NCI-H510A treated with DMSO at 0.1 percent for 48 hours (cell line): Measurements from ENCODE around the gene MUCL3.
"Not testable (repeated sequence)": the region's sequence is repeated elsewhere in the genome, so short reads cannot be mapped to it uniquely, and the experiment has no call there.

Experiments used
- DNase-seq: peaks from one replicate; lab custom pipeline; 2025; lab: John Stamatoyannopoulos, UW

Gene MUCL3, protein sequence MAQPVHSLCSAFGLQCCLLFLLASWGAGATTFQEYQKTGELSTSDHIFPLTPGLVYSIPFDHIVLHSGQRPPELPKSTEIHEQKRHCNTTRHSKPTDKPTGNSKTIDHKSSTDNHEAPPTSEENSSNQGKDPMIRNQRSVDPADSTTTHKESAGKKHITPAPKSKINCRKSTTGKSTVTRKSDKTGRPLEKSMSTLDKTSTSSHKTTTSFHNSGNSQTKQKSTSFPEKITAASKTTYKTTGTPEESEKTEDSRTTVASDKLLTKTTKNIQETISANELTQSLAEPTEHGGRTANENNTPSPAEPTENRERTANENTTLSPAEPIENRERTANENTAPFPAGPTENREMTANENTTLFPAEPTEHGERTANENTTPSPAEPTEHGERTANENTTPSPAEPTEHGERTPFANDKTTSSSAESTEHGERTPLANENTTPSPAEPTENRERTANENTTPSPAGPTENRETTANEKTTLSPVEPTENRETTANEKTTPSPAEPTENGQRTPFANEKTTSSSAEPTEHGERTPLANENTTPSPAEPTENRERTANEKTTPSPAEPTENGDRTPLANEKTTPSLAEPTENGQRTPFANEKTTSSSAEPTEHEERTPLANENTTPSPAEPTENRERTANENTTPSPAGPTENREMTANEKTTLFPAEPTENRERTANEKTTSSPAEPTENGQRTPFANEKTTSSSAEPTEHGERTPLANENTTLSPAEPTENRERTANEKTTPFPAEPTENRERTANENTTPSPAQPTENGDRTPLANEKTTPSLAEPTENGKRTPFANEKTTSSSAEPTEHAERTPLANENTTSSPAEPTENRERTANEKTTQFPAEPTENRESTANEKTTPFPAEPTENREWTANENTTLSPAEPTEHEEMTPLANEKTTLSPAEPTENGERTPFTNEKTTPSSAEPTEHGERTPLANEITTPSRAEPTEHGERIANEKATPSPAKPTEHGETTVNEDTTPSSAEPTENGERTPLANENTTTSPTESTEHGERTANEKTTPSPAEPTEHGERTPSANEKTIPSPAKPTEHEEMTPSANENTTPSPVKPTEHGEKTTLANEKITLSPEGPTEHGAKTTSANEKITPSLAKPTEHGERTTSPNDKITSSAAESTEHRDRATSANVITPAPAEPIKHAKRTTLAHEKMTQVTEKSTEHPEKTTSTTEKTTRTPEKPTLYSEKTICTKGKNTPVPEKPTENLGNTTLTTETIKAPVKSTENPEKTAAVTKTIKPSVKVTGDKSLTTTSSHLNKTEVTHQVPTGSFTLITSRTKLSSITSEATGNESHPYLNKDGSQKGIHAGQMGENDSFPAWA (N-terminal part only)

DNA sequence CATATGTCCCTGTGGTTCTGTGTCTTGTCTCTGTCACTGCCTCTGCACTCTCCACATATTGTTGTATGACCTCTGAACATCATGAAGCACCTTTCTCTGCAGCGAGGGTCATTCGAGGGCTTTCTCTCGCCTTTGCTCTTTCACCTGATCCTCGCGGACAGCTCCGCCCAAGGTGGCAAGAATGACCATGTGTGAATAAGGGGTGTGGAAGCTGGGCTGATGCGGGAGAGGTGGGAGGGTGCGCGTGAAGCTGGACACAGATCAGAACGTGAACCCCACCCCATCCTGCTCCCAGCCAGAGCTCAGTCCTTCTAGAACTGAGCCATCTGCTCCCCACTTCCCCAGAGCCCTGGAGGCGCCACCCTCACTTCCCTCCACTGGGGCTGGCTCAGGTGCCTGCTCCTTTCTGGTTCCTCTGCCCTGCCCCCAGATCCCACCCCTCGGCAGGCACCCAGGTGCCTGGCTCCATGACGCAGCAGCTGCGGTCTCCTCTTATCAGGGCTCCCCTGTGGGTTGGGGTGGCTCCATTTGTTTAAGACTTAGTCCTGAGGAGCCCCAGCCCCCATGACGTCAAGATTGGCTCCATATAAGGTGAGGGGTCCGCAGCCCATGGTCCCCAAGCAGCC lies at the start of gene MUCL3:
MUCL3 (plus strand) TSS at position 613 of the 626 bp plus-strand sequence. CDS start 27 bp downstream, outside the sequence.
- no peak for DNase-seq

DNA sequence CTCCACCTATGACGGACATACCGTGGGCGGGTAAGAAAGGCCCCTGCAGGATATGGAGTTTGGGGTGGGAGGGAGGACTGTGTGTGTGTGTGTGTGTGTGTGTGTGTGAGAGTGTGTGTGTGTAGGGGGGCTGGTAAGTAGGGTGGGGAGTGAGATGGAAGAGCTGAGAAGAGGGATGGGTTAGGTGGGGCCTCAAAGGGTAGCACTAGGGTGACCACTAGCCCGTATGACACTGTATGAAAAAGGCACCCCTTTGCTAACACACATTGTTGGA lies 49.4 kb upstream of the MUCL3 start:
- DNase-seq: no peak

- DNase-seq: no peak
Observed at GRCh38 chr6:30891816-30892538, 48.8 kb upstream of the MUCL3 start.

DNA sequence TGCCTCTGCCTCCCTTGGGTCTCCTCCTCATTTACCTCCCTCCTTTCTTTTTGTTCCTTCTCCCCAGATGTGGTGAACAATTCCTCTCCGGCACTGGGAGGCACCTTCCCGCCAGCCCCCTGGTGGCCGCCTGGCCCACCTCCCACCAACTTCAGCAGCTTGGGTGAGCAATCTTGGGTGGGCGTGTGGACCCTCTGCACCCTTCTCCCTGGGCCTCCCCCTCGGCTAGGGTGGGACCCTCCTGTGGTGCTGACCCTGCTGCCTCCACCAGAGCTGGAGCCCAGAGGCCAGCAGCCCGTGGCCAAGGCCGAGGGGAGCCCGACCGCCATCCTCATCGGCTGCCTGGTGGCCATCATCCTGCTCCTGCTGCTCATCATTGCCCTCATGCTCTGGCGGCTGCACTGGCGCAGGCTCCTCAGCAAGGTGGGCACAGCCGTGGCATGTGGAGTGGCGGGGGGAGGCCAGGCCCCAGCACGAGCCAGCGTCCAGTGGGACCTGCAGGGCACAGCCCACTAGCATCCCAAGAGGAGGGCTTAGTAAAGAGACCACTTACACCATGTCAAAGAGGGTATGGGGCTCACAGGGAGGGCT lies 47.7 kb upstream of the MUCL3 start:
- no peak for DNase-seq

GRCh38 chr6:30893666-30894065 lies 47.1 kb upstream of the MUCL3 start:
- DNase-seq: no peak

- DNase-seq: no peak
Observed at GRCh38 chr6:30894381-30894780, 46.4 kb upstream of the MUCL3 start.

DNA sequence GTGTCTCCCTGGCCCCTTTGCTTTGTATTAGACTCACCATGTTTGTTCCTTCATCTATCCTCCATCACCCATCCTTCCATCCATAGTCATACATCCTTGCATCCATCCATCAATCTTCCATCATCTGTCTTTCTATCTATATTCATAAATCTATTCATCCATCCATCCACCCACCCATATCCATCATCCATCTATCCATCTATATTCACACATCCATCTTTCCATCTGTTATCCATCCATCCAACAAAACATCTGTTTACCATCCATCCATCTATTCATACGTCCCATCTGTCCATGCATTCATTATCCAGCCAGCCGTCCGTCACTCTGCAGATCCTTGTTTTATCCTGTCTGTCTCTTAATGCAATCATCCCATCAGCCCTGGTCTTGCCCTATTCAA lies 45.8 kb upstream of the MUCL3 start:
- DNase-seq: no peak

- no peak for DNase-seq
Observed at GRCh38 chr6:30895343-30895742, 45.4 kb upstream of the MUCL3 start.

- DNase-seq: no peak
Observed at GRCh38 chr6:30896541-30896940, 44.2 kb upstream of the MUCL3 start.

GRCh38 chr6:30897882-30898281 lies 42.9 kb upstream of the MUCL3 start:
- no peak for DNase-seq

- DNase-seq: no peak
Observed at GRCh38 chr6:30898750-30899360, 41.9 kb upstream of the MUCL3 start.

GRCh38 chr6:30900863-30901417 lies 39.8 kb upstream of the MUCL3 start:
- DNase-seq: no peak

- no peak for DNase-seq
Observed at GRCh38 chr6:30901436-30901835, 39.3 kb upstream of the MUCL3 start.

DNA sequence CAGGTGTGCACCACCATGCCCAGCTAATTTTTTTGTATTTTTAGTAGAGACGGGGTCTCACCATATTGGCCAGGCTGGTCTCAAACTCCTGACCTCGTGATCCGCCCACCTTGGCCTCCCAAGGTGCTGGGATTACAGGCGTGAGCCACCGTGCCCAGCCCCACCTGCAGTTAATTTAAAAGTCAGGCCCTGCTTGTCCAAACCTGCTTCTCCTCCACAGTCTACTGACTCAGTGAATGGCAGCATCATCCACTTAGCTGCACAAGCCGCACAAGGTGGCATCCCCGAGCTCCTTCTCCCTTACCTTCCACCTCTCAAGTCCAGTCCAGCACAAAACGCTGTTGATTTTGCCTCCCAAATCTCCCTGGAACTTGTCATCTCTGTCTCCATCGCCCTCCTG lies 38.6 kb upstream of the MUCL3 start:
- not testable (repeated sequence) for DNase-seq

- DNase-seq: no peak
Observed at GRCh38 chr6:30902709-30903108, 38.1 kb upstream of the MUCL3 start.

GRCh38 chr6:30903236-30903635 lies 37.5 kb upstream of the MUCL3 start:
- DNase-seq: no peak

DNA sequence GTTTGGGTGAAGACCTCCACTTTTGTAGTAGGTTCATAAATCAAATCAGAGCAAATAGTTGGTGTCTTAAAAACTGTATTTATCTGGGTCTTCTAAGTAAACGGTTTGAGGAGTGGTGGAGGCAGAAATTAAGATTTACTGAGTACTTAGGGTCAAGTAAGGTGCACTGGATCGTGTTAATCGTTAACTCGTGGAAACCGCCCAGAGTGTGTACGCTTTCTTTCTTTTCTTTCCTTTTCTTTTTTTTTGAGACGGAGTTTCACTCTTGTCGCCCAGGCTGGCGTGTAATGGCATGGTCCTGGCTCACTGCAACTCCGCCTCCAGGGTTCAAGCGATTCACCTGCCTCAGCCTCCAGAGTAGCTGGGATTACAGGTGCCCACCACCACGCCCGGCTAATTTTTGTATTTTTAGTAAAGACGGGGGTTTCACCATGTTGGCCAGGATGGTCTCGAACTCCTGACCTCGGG lies 33.4 kb upstream of the MUCL3 start:
- not testable (repeated sequence) for DNase-seq

DNA sequence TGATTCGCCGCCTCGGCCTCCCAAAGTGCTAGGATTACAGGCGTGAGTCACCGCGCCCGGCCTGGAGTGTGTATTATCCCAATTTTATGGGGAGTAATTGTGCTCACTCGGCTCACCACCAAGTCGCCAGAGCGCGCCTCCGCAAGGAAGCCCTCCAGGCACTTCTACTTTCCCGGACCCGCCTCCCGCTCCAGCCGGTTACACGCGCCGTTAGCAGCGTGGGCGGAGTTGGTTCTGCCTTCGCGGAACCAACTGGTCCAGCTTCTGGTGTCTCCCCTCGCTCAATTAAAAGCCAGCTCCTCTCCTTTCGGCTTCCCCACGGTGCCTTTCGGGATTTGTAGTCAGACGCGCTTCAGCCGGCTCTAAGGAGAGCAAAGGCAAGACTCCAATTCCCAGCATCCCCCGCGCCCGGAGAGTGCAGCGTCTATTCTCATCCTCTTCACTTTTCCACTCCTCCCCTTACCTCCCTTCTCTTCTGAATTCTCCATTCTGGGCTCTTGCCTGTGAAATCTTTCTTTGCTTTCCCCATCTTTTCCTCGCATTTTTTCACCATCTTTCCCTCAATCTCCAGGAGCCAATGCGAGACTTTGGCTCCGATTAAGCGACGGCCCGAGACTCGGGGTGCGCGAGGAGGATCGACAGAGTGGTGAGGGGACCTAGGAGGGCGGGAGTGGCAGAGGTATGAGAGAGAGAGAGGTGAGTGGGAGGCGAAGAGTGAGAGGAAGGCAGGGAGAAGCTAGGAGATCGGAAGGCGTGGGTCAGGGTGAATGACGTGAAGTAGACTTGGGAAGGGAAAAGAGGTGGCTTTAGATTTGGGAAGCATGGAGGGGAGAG lies 32.8 kb upstream of the MUCL3 start, which contains the start of gene GTF2H4:
GTF2H4 (plus strand) TSS at position 450 of the 834 bp plus-strand sequence.
- peak; percentile 99 for DNase-seq

- DNase-seq: no peak
Observed at GRCh38 chr6:30908700-30909099, 32.1 kb upstream of the MUCL3 start.
